Activated naive CD8-positive, alpha-beta T cell treated with anti-CD3 and anti-CD28 coated beads, Interleukin-2, amount 10 ng/mL, durations not matched to agents 7 days and 5 days (primary cell): ENCODE results near the gene LILRA5. TPM values are rescaled to one million over a fixed set of nuclear protein-coding genes. Genes with fewer than 3 reads are reported as not detected.
"Not testable (repeated sequence)": the region's sequence is repeated elsewhere in the genome, so short reads cannot be mapped to it uniquely, and the experiment has no call there.

ENCODE experiments used
- ATAC-seq: fragments of 150-1000 bp; cut with Tn5 transposase; one replicate; pipeline ENCODE4 v1.10.0; 2021; ENCODE audit warnings: low read depth, moderate library complexity
- POLR2A ChIA-PET: fragments of 350-600 bp; sonication (Branson Sonifier 250); formaldehyde crosslinking; loops from one replicate; lab custom pipeline; 2021; ENCODE audit warnings: antibody characterized with exemption; lab: Charles Lee
- DNase-seq: peaks from one replicate; pipeline ENCODE4 v3.0.0; 2021
- H3K27ac Mint-ChIP-seq: one replicate; pipeline ENCODE4 v1.8.0; 2022; ENCODE audit warnings: mild to moderate bottlenecking, mixed read lengths
- H3K27me3 Mint-ChIP-seq: one replicate; pipeline ENCODE4 v1.8.0; 2022; ENCODE audit warnings: mild to moderate bottlenecking, moderate library complexity, mixed read lengths
- H3K36me3 Mint-ChIP-seq: one replicate; pipeline ENCODE4 v1.8.0; 2021; ENCODE audit warnings: mild to moderate bottlenecking, mixed read lengths
- H3K4me1 Mint-ChIP-seq: one replicate; pipeline ENCODE4 v1.8.0; 2021; ENCODE audit warnings: mixed read lengths
- H3K4me3 Mint-ChIP-seq: one replicate; pipeline ENCODE4 v1.8.0; 2022; ENCODE audit warnings: mild to moderate bottlenecking, moderate library complexity, mixed read lengths
- H3K9me3 Mint-ChIP-seq: one replicate; pipeline ENCODE4 v1.8.0; 2021; ENCODE audit warnings: mixed read lengths
- total RNA-seq, 2 experiments: library from RNA; stranded (reverse); gene quantifications; one replicate each; pipeline ENCODE4 v1.2.3, GENCODE V29; 2021

The LILRA5 gene
- total RNA-seq, 2 experiments from 2014 or later = not detected

- POLR2A ChIA-PET = no interaction called here
- ATAC-seq (no peak), DNase-seq (peak; percentile 5)
- Mint-ChIP-seq H3K4me1 (no peaks in the 10 kb centered on the region), H3K9me3 (no peaks in the 10 kb centered on the region), H3K36me3 (no peaks in the 10 kb centered on the region), H3K27ac (no peak overlapping the region), H3K27me3 (peaks cover 22% of the 10 kb centered on the region), H3K4me3 (no peak overlapping the region)
Measured at GRCh38 chr19:54341295-54341694, 28.3 kb upstream of the LILRA5 start.

DNA sequence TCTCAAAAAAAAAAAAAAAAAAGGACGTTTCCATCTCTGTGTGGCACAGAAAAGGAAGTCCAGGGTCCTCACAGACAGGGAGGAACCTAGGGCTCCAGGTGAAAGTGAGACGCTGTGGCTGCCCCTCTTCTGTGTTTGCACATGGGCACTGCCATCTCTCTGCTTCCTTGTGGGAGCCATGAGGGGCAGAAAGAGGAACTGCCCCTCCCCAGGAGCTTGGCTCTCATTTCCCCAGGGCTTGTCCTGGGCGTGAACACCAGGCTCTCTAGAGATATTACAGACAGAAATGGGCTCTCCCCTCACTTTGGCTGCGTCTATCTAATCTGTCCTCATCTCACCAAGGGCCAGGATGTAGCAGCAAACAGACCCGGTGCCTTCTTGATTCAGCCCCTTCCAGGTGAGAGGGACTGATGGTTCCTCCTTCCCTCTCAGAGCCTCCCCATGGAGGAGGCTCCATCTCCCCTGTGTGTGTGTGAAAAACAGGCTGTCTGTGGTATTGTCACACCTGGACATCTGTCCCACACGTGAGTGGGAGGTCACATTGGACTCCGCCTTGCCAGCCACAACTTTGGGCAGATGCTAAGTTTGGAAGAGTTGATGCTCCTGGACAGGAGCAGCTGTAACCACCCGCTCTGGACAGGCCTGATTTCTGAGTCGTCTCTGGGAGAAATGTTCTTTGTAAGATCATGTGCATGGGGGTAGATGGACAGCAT lies 26.8 kb upstream of the LILRA5 start:
- POLR2A ChIA-PET = interaction anchor here (0.7 kb wide), 2 partner anchors 127 to 958 kb away, joined by 4 to 5 read pairs; no protein-coding TSS in a partner anchor
- ATAC-seq = no peak
- no peak overlapping the region for H3K4me3 Mint-ChIP-seq
- H3K27ac Mint-ChIP-seq = no peak overlapping the region
- peak; percentile 11 for DNase-seq
- H3K4me1 Mint-ChIP-seq = no peaks in the 10 kb centered on the region
- H3K36me3 Mint-ChIP-seq = no peaks in the 10 kb centered on the region
- H3K27me3 Mint-ChIP-seq = peaks cover 22% of the 10 kb centered on the region
- H3K9me3 Mint-ChIP-seq = no peaks in the 10 kb centered on the region

GRCh38 chr19:54338521-54338920 lies 25.6 kb upstream of the LILRA5 start:
- no peak overlapping the region for H3K27ac Mint-ChIP-seq
- no peaks in the 10 kb centered on the region for H3K36me3 Mint-ChIP-seq
- no peaks in the 10 kb centered on the region for H3K4me1 Mint-ChIP-seq

GRCh38 chr19:54337858-54338230 lies 24.9 kb upstream of the LILRA5 start:
- H3K4me1 Mint-ChIP-seq = no peaks in the 10 kb centered on the region
- POLR2A ChIA-PET = no interaction called here
- no peak overlapping the region for H3K4me3 Mint-ChIP-seq

More at GRCh38 chr19:54338521-54338920, 25.6 kb upstream of the LILRA5 start:
- H3K9me3 Mint-ChIP-seq = no peaks in the 10 kb centered on the region
- peaks cover 23% of the 10 kb centered on the region for H3K27me3 Mint-ChIP-seq
- ATAC-seq = no peak
- DNase-seq = peak; percentile 9
- H3K4me3 Mint-ChIP-seq = no peak overlapping the region
- POLR2A ChIA-PET = no interaction called here

DNA sequence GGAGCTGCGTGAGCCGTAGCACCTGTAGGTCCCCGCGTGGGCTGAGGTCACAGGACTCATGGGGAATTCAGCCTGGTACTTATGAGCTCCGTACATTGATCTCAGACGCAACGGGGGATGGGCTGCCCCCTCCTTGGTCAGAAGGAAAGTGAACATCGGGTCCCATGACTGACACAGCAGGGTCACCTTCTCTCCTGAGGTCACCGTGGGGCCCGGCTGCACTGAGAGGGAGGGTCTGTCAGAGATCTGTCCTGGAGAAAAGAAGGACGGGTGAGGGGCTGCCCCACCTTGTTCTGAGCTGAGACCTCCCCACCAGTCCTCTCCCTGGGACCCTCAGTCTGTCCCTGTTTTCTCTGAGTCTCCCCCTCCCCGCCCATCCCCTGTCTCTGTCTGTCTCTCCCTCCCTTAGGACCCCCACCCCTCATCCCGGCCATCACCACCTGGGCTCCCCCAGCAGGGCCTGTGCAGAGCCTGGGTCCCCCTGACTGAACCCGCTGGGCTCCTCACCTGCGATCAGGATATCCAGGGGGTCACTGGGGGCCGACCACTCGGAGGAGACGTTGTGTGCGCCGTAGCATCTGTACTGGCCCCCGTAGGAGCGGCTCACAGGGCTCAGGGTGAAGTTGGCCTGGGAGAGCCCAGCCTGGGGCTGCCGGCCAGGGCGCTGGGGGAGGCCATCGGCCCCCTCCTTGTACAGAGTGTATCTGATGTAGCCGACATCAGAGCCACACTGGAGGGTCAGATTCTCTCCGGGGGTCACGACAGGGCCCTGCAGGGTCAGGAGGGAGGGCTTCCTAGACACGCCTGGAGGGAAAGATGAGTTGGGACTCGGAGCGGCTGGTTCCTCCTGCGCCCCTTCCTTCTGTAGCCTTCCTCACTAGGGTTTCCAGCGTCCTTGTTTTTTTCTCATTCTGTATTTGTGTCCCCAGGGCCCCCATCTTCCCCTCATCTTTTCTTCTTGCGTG lies 24.2 kb upstream of the LILRA5 start:
- no peaks in the 10 kb centered on the region for H3K4me1 Mint-ChIP-seq
- ATAC-seq (no peak), DNase-seq (peak; percentile 10)
- peaks cover 25% of the 10 kb centered on the region for H3K27me3 Mint-ChIP-seq
- H3K27ac Mint-ChIP-seq = no peak overlapping the region
- POLR2A ChIA-PET = no interaction called here
- H3K4me3 Mint-ChIP-seq = no peak overlapping the region
- no peaks in the 10 kb centered on the region for H3K9me3 Mint-ChIP-seq
- H3K36me3 Mint-ChIP-seq = no peaks in the 10 kb centered on the region

More at GRCh38 chr19:54337858-54338230, 24.9 kb upstream of the LILRA5 start:
- no peak overlapping the region for H3K27ac Mint-ChIP-seq
- peaks cover 25% of the 10 kb centered on the region for H3K27me3 Mint-ChIP-seq
- H3K9me3 Mint-ChIP-seq = no peaks in the 10 kb centered on the region
- H3K36me3 Mint-ChIP-seq = no peaks in the 10 kb centered on the region
- ATAC-seq = no peak
- DNase-seq = peak; percentile 13

DNA sequence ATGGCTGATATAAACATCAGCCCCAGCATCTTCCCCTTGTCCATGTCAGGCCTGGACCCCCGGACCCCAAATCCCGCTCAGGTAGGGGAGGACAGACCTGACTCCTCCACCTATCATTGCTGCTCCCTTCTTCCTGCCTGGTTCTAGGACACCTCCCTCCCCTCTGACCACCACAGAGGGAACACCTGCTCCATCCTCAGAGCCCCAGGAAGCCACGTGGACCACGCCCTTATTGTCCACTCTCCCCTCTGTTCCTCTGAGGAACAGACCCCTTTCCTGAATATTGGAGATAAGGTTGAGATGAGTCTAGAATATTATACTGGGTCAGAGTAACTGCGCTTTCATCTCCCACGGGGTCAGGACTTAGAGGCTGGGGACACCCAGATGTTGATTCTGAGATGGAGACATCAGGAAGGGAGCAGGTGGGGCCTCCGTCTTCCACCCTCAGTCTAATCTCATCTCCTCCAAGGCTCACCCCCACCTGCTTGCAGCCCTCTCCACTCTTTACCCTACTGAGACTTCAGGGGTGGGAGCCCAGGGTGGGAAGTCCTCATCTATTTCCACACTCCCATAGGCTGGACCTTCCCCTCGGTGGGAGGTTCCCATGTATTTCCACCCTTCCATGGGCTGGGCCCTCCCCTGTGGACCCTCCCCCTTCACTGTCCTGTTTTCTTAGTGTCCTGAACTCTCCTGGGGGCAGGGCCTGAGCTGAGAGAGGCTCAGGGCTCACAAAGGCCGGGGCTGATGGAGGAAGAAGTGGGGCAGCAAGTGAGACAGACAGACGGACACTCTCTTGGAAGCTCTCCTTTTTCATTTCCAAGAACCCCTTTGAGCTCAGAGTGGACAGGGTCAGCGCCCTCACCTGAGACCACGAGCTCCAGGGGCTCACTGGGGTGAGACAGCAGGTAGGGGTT lies 23.3 kb upstream of the LILRA5 start:
- Mint-ChIP-seq H3K9me3 (no peaks in the 10 kb centered on the region), H3K27ac (no peak overlapping the region), H3K27me3 (peaks cover 25% of the 10 kb centered on the region), H3K4me3 (no peak overlapping the region), H3K4me1 (no peaks in the 10 kb centered on the region), H3K36me3 (no peaks in the 10 kb centered on the region)
- POLR2A ChIA-PET = no interaction called here
- DNase-seq (peak; percentile 16), ATAC-seq (no peak)

DNA sequence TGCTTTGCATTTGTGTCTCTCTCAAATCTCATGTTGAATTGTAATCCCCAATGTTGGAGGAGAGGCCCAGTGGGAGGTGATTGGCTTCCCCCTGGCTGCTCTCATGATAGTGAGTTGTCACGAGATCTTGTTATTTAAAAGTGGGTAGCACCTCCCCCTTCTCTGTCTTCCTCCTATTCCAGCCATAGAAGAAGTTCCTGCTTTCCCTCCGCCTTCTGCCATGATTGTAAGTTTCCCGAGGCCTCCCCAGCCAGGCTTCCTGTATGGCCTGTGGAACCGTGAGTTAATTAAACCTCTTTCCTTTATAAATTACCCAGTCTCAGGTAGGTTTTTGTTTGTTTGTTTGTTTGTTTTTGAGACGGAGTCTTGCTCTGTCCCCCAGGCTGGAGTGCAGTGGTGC lies 22.2 kb upstream of the LILRA5 start:
- ATAC-seq (no peak), DNase-seq (peak; percentile 3)
- H3K4me3 Mint-ChIP-seq = no peak overlapping the region
- no peaks in the 10 kb centered on the region for H3K36me3 Mint-ChIP-seq
- no peaks in the 10 kb centered on the region for H3K4me1 Mint-ChIP-seq
- H3K27me3 Mint-ChIP-seq = peaks cover 22% of the 10 kb centered on the region
- POLR2A ChIA-PET = no interaction called here
- no peaks in the 10 kb centered on the region for H3K9me3 Mint-ChIP-seq
- no peak overlapping the region for H3K27ac Mint-ChIP-seq

DNA sequence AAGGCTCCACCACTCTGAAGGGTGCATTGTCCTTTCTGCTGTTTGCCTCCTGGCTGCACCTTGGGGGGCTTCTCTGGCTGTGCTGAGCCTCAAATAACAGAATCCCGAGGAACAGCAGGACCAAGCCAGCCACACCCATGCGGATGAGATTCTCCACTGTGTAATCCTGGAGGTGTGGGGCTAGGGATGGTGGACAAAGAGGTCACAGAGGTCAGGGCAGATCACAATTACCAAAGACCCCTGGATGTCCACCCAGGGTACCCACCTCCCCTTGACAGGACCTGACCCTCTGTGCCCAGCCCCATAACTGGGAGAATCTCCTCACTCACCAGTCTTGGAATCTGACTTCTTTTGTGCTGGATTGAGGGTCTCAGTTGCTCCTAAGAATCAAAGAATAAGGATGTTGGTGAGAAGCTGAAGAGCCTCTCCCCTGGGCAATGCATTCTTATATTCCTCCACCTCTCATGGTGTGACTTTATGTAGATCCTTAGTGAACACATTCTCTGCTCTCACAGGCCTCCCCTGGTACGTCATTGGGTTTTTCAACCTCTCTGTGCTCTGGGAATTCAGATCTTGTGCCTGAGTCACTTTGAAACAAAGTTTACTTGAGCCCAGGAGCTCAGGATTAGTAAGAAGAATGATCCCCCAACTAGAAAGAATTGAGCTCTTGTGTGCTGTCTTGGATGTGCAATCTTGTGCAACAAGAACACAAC lies 20.8 kb upstream of the LILRA5 start:
- Mint-ChIP-seq H3K9me3 (no peaks in the 10 kb centered on the region), H3K4me3 (no peak overlapping the region), H3K27ac (no peak overlapping the region), H3K4me1 (peaks cover 1% of the 10 kb centered on the region), H3K27me3 (peaks cover 11% of the 10 kb centered on the region), H3K36me3 (no peaks in the 10 kb centered on the region)
- DNase-seq (peak; percentile 7), ATAC-seq (no peak)
- POLR2A ChIA-PET = no interaction called here

GRCh38 chr19:54332149-54332548 lies 19.2 kb upstream of the LILRA5 start:
- Mint-ChIP-seq H3K4me1 (peaks cover 9% of the 10 kb centered on the region), H3K4me3 (no peak overlapping the region), H3K9me3 (no peaks in the 10 kb centered on the region), H3K27ac (no peak overlapping the region), H3K36me3 (no peaks in the 10 kb centered on the region), H3K27me3 (peaks cover 5% of the 10 kb centered on the region)
- DNase-seq (peak; percentile 21), ATAC-seq (no peak)
- POLR2A ChIA-PET = no interaction called here

DNA sequence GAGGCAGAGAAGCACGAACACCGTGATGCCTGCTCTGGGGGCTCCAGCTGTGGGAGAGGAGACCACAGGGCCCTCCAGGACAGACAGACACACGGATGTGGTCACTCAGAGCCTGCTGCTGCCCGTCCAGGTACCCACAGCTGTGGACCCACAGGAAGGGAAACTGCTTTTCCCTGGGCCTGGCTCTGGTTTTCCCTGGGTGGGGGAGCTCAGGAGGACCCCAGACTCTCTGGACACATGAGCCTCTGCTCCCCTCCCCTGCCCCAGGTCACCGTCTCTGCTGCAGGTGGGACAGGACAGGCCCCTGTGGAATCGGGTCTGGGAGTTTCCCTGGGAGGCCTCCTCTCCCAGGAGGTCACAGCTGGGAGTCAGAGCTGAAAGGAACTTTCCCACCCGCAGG lies 18.7 kb upstream of the LILRA5 start:
- Mint-ChIP-seq H3K9me3 (no peaks in the 10 kb centered on the region), H3K36me3 (no peaks in the 10 kb centered on the region), H3K27me3 (peaks cover 5% of the 10 kb centered on the region), H3K4me3 (no peak overlapping the region), H3K4me1 (peaks cover 12% of the 10 kb centered on the region), H3K27ac (no peak overlapping the region)
- ATAC-seq = no peak
- DNase-seq = peak; percentile 18
- POLR2A ChIA-PET = no interaction called here

- Mint-ChIP-seq H3K4me3 (no peak overlapping the region), H3K27ac (no peak overlapping the region), H3K9me3 (no peaks in the 10 kb centered on the region), H3K27me3 (peaks cover 9% of the 10 kb centered on the region), H3K36me3 (no peaks in the 10 kb centered on the region), H3K4me1 (peaks cover 12% of the 10 kb centered on the region)
- DNase-seq (no peak), ATAC-seq (no peak)
- POLR2A ChIA-PET = no interaction called here
Measured at GRCh38 chr19:54329476-54330165, 16.7 kb upstream of the LILRA5 start.

DNA sequence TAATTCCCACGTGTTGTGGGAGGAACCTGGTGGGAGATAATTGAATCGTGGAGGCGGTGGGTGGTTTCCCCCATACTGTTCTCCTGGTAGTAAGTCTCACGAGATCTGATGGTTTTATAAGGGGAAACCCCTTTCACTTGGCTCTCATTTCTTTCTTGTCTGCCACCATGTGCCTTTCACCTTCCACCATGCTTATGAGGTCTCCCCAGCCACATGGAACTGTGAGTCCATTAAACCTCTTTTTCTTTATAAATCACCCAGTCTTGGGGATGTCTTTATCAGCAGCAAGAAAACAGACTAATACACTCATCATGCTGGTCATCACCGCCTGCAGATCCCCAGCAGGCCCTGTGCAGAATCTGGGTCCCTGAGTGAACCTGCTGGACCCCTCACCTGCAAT lies 15.8 kb upstream of the LILRA5 start:
- peaks cover 12% of the 10 kb centered on the region for H3K4me1 Mint-ChIP-seq
- H3K9me3 Mint-ChIP-seq, H3K4me3 Mint-ChIP-seq, DNase-seq, H3K27ac Mint-ChIP-seq, ATAC-seq, H3K36me3 Mint-ChIP-seq: not testable (repeated sequence)
- POLR2A ChIA-PET = interaction anchor here (0.6 kb wide), 1 partner anchor 80 kb away, joined by 6 read pairs; no protein-coding TSS in a partner anchor
- H3K27me3 Mint-ChIP-seq = peaks cover 13% of the 10 kb centered on the region
